Esophagus squamous epithelium (tissue), 4 donors: ENCODE data around the gene LYPLA2.

Experiments used
- CTCF ChIP-seq, 6 experiments: fragments of 450-650 bp in 4 of 6; fragments of 200-600 bp in 2 of 6; sonication (generic) in 2 of 6; IDR thresholded peaks; one replicate each; pipeline ENCODE4 v1.5.1; 2016 to 2019; ENCODE audit warnings: antibody characterized with exemption in 6 of 6, mild to moderate bottlenecking in 4 of 6, moderate library complexity in 4 of 6
- POLR2A ChIP-seq, 4 donors: fragments of 450-650 bp; IDR thresholded peaks; one replicate each; pipeline ENCODE4 v1.6.1; 2017; ENCODE audit warnings: antibody characterized with exemption in 4 of 4, mild to moderate bottlenecking in 4 of 4, moderate library complexity in 3 of 4

GRCh38 chr1:23800400-23801337 lies 9.7 kb downstream of the LYPLA2 start, which contains the start of gene GALE:
- TF ChIP-seq POLR2A (IDR thresholded peaks at IDR 0.05), result peak in 3 of 4 donors; percentile 53 to 79 (median 57)
- no peak for TF ChIP-seq CTCF (IDR thresholded peaks at IDR 0.05)
